ENCODE measurements around the gene DMAC2.
"Not testable (repeated sequence)": the region's sequence is repeated elsewhere in the genome, so short reads cannot be mapped to it uniquely, and the experiment has no call there.

Gene DMAC2

GRCh38 chr19:41442473-41443355 lies 3.0 kb upstream of the DMAC2 start, which contains the start of gene ERICH4:
Gene ERICH4 (plus strand): TSS chr19:41443156. CDS start chr19:41443170, 14 bp downstream.
- no peak for DNase-seq

- no peak for DNase-seq
Measured at GRCh38 chr19:41441321-41441945, 1.7 kb upstream of the DMAC2 start.

DNA sequence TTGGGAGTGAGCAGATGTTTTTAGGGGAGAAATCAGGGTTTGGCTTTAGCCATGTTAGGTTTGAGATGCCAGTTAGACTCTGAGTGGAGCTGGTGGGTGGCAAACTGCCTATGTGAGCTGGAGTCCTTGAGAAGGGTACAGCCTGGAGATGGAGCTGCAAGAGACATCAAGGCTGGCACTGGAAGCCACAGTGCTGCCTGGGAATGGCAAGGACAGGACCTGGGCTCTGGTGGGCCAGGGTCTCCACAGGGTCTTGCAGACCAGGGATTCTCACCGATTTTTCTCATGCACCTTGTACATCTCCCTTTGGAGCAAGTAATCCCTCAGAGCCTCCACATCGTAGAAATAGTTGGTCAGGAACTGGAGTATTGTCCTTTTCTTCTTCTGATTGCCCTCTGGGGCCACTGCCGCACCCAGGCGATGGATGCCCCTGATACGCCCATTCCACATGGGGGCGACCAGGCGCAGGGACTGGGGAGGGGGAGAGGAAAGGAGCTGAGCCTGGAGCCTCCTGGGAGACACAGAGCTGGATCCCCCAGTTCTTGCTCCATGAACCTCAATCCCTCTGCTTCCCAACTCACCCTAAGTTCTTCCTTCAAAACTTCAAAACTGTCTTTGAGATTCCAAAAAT lies 1.7 kb downstream of the DMAC2 start:
- DNase-seq: no peak

DNA sequence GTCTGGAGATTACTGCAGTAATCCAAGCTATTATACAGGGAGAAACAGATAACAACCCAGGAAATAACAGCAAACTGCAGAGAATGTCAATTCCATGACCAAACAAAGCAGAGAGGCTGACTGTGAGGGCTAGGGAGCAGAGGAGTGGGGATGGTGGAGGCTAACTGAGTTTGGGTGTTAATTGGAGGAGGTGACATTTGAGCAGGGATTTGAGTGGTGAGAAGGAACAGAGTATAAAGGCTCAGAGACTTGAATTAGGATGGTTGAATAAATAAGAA lies 3.1 kb downstream of the DMAC2 start:
- DNase-seq: no peak

DNA sequence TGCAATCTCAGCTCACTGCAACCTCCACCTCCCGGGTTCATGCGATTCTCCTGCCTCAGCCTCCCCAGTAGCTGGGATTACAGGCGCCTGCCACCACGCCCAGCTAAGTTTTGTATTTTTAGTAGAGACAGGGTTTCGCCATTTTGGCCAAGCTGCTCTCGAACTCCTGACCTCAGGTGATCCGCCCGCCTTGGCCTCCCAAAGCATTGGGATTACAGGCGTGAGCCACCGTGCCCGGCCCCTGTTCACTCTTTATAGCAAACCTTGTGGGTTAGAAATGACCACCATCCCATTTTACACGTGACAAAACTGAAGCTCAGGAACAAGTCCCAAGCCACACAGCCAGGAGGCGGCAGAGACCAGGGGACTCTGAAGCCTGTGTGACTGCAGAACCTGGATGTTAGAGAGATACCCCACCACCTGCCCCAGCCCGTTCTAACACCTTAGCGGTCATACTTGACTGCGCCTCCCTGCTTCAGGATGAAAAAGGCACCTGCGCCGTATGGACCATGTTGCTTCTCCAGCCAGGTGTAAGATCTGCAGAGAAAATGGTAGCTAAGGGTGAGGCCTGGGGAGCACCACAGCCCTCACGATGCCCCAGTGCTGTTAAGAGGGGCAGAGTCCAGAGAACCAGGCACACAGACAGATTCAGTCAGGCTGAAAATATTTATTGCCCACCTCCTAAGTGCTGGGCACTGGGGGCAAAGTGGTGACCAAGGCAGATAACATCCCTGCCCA lies 3.6 kb downstream of the DMAC2 start:
- DNase-seq: no peak

DNA sequence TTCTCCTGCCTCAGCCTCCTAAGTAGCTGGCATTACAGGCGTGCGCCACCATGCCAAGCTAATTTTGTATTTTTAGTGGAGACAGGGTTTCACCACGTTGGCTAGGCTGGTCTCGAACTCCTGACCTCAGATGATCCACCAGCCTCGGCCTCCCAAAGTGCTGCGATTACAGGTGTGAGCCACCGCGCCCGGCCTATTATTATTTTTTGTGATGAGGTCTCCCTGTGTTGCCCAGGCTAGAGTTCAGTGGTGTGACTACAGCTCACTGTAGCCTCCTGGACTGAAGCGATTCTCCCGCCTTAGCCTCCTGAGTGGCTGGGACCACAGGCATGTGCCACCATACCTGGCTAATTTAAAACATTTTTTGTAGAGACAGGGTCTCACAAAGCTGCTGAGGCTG lies 4.3 kb downstream of the DMAC2 start:
- not testable (repeated sequence) for DNase-seq

- DNase-seq: no peak
Measured at GRCh38 chr19:41434450-41434849, 5.3 kb downstream of the DMAC2 start.

GRCh38 chr19:41433171-41433570 lies 6.5 kb downstream of the DMAC2 start:
- no peak for DNase-seq

DNA sequence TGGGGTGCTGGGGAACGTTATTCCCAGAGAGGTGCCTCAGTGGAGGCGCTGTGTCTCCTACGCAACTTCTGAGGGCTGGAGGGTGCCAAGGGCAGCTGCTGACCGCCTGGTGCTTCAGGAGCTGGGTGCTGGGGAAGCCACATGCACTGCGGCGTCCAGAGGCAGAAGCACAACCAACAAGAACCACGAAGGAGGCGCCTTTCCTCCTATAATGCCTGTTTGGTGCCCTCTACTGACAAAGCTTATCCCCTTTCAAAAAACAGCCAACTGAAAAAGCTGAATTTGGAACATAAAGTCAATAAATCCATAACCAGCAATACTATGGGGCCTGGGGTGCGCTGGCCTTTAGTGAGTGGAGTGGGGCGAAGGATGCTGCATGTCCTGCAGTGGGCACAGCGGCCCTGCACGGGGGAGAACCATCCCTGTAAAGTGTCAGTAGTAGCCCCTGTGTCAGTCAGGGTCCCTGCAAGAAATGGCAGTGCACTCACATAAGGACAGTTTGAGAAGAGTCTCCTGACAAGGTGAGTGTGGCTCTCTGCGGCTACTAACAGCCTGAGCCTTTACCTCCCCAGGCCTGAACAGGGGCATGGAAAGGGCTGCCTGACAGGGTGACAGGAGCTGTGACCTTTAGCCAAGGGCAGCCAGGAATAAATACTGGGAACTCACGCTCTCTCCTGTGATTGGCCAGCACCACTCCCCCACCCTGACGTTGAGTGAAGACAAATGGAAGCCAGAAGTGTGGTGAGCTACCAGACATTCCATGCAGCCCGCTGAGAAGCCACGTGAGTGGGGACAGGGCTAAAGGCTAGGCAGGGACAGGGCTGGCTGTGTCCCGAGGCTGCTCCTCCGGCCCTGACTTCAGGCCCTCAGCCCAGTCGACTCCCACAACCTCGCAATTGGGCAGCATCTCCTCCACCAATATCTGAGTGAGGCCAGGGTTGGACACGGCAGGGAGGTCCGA lies 8.0 kb downstream of the DMAC2 start:
- DNase-seq: no peak

DNA sequence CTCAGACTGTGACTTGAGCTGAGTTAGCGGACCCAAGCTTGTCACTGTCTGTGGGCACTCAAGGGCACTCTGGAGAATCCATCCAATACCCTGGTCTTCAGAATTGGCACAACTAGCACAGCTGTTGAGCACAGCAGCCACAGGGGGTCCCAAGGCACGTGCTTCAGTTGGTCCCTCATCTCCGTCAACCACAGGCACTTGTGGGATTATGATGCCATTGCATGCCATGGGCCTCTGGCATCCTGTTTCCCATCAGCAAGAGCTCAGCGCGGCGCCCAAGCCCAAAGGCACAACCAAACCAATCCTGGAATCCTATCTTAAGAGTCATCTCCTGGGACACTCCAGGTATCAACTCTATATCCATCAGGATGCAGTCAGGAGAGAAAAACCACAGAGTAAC lies 8.8 kb downstream of the DMAC2 start:
- DNase-seq: no peak

DNA sequence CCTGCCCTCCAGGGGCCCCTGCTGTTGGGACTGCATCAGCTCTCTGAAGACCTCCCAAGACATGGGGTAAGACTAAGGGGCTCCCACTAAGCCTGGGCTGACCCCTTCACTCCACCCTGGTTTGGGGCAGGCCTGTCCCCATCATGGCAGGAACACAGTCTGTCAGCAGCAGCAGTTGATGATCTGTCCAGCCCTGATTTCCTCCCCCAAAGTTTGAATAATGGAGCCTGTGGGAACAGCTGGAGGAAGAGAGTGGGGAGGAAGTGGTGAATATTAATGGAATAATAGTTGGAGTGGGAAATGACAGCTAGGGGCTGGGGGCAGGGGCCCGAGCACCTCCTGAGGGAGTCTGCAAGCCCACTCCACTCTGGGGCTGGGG lies 11.2 kb downstream of the DMAC2 start:
- DNase-seq: no peak

DNA sequence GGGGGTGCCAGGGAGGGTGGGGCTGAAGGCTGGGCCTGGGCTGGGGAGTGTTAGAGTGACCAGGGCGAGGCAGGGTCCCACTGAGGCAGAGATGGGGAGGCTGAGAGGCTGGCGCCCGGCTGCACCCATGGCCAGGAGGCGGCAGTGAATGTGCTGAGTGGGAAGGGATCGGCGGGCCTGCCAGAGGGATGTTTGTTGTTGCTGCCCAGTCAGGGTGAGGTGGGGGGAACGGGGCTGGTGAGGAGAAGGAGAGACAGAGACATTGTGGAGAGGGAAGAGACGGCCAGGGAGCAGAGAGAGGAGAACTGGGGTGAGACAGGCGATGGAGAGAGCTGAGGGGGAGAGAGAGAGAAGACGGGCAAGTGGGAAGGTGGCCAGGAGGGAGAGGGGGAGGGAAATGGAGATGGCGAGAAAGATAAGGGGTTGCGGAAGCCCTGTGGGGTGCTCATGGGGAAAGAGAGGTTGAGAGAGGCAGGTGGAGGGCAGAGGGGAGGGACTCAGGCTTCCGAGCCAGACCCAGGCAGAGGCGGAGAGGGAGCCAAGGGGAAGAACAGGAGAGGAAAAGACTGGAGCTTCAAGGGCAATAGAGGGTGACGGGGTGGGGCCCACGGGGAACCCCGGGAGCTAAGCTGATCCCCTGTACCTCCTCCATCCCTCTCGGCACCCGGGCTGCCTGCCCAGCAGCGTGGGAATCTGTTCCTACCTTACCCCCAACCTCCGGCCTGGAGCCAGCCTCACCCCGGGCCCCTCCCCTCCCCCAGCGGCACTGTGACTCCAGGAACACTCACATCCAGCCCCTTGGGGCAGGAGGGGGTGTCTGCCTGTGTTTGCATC lies 11.8 kb downstream of the DMAC2 start:
- DNase-seq: peak; percentile 36

DNA sequence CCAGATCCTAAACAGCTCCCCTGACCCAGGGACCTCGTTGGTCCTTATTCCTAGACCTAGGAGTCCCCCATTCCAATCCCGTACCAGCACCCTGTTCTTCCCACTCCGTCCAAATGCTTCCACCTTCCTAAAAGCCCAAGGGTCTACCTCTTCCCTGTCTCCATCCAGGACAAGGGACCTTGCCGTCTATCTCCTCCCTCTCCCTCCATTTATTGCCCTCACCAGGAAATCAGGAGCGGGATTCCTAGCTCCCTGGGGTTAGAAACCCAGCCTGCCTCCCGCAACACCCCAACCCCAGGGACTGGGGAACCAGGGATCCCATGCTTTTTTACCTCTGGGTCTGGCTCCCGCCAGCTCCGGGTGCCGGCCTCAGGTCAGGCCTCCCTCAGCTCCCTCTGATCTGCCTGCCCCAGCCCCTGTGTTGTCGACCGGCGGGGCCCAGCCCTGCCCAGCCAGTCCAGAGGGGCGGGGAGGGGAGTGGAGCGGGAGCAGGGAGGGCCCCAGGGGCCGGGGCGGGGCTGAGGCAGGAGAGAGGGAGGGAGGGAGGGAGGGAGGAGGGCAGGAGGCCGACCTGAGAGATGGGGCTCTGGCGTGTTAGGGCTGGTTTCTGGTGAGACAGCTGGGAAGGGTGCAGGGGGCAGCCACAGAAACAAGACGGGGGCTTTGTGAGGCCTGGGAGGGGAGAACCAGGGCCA lies 12.6 kb downstream of the DMAC2 start, which contains the start of gene B3GNT8:
Gene B3GNT8 (minus strand): TSS at position 423 of the 695 bp plus-strand sequence. CDS start 596 bp downstream, outside the sequence.
- peak; percentile 46 for DNase-seq

- no peak for DNase-seq
Measured at GRCh38 chr19:41426116-41426841, 13.4 kb downstream of the DMAC2 start.

DNA sequence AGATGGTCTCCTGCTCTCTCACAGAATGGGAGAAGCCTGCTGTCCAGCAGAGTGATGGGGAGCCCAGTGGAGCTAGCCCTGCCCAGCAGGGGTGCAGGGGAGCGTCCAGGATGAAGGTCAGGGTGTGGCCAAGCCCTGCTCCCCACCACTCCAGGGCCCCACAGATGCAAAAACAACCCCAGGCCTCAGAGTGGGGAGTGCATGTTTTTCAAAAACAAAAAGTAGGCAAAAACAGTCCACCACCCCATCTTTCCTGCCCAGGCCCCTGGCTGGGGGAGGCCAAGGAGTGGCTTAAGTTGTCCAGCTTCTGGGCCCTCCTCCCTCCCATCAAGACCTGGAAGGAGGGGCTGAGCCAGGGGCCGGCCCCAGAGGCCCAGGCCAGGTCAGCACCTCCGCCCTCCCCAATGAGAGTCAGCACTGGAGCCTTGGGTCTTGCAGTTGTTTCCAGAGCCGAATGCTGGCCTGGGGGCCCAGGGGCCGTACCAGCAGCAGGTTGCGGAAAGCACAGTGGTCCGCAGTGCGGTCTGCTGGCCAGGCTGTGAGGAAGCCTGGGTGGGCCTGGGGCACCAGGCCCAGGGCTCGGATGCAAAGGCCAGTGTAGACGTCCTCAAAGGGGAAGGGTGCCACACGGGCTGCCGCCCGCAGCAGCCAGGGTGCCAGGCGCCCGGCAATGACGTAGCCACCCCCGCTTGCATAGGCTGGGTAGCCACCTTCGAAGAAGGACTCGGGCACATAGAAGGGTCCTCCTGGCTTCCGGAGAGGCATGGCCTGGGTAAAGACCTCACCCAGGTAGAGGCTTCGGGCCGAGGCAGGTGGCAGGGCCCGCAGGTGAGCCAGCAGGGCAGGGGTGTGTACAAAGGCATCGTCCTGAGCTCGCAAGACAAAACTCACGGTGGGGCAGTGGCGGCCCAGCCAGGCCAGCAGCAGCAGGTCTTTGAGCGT lies 14.3 kb downstream of the DMAC2 start:
- DNase-seq: no peak

- no peak for DNase-seq
Measured at GRCh38 chr19:41424335-41425173, 15.2 kb downstream of the DMAC2 start.

- no peak for DNase-seq
Measured at GRCh38 chr19:41422955-41423354, 16.8 kb downstream of the DMAC2 start.

DNA sequence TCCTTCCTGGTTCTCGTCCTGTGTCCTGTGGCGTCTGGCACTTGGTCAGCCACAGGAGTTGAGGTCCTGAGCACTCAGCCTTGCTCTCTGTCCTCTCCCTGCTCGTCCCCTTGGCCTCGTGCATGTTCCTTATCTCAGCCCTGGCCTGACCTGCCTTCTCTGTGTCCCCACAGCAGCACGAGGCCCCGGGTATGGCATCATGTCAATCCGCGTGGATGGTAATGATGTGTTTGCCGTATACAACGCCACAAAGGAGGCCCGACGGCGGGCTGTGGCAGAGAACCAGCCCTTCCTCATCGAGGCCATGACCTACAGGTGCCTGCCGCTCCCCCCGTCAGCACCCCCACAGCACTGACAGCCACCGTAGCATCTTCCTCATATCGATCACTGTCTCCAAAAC lies 17.3 kb downstream of the DMAC2 start:
- no peak for DNase-seq

All from activated naive CD4-positive, alpha-beta T cell treated with Interleukin-2 at 50 U/mL for 16 hours (primary cell).